ENCODE measurements around the gene PTBP1.

The PTBP1 gene

DNA sequence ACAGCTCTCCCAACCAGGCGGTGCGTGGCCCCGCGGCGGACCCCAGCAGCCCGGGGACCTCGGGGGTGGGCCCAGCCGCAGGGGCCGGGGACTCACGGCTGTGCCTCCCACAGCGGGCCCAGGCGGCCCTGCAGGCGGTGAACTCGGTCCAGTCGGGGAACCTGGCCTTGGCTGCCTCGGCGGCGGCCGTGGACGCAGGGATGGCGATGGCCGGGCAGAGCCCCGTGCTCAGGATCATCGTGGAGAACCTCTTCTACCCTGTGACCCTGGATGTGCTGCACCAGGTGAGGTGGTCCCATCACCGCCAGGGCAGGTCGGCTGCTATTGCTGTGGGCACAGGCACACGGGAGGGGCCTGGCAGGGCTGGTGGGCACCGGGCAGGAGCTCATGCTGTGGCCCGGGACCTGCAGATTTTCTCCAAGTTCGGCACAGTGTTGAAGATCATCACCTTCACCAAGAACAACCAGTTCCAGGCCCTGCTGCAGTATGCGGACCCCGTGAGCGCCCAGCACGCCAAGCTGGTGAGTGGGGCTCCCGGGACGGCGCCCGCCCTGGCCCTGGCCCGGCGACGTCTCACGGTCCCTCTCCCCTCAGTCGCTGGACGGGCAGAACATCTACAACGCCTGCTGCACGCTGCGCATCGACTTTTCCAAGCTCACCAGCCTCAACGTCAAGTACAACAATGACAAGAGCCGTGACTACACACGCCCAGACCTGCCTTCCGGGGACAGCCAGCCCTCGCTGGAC lies 7.3 kb downstream of the PTBP1 start:
- Histone ChIP-seq H2BK120ac (ENCODE audit: low read depth, low read length) (no peak overlapping the region), H2AK5ac (ENCODE audit: low read length) (no peak overlapping the region), H4K8ac (ENCODE audit: low read depth, low read length) (no peak overlapping the region), H3K4me1 (ENCODE audit: control insufficient read depth, low read depth, low read length) (peaks cover 3% of the 10 kb centered on the region), H2BK15ac (replicated peaks; ENCODE audit: low read depth) (no peak overlapping the region), H3K27me3 (ENCODE audit: insufficient read depth, low read length, poor library complexity) (no peaks in the 10 kb centered on the region), H3K79me2 (ENCODE audit: control insufficient read depth, insufficient read depth, low read length) (peaks cover 81% of the 10 kb centered on the region), H3K79me1 (ENCODE audit: low read length) (peaks cover 15% of the 10 kb centered on the region), H3K23ac (ENCODE audit: low read length) (no peak overlapping the region), H2BK5ac (ENCODE audit: low read length) (no peak overlapping the region), H4K5ac (ENCODE audit: low read length) (no peak overlapping the region), H3K36me3 (ENCODE audit: control insufficient read depth, insufficient read depth, low read length) (peaks cover 43% of the 10 kb centered on the region), H3K56ac (ENCODE audit: low read length) (no peak overlapping the region), H3K4me3 (ENCODE audit: low read length) (no peak overlapping the region), H3K27ac (ENCODE audit: low read depth, low read length) (no peak overlapping the region), H3K18ac (ENCODE audit: low read length) (no peak overlapping the region), H3K4me2 (ENCODE audit: low read length) (no peak overlapping the region), H3K9ac (ENCODE audit: low read length) (no peak overlapping the region), H3K4ac (ENCODE audit: low read depth, low read length) (no peak overlapping the region)
- no peak for DNase-seq
- WGBS (ENCODE audit: extremely low coverage, insufficient coverage, low lambda C conversion rate), result no CpG with 5 or more reads among the region's 53 CpGs

GRCh38 chr19:805166-805551 lies 7.9 kb downstream of the PTBP1 start:
- Histone ChIP-seq H3K4ac (ENCODE audit: low read depth, low read length) (no peak overlapping the region), H2BK120ac (ENCODE audit: low read depth, low read length) (no peak overlapping the region), H3K27me3 (ENCODE audit: insufficient read depth, low read length, poor library complexity) (no peaks in the 10 kb centered on the region), H4K8ac (ENCODE audit: low read depth, low read length) (no peak overlapping the region), H2AK5ac (ENCODE audit: low read length) (no peak overlapping the region), H2BK5ac (ENCODE audit: low read length) (no peak overlapping the region), H3K4me3 (ENCODE audit: low read length) (no peak overlapping the region), H3K27ac (ENCODE audit: low read depth, low read length) (no peak overlapping the region), H3K4me1 (ENCODE audit: control insufficient read depth, low read depth, low read length) (peaks cover 2% of the 10 kb centered on the region), H3K9ac (ENCODE audit: low read length) (no peak overlapping the region), H3K18ac (ENCODE audit: low read length) (no peak overlapping the region), H3K56ac (ENCODE audit: low read length) (no peak overlapping the region), H4K5ac (ENCODE audit: low read length) (no peak overlapping the region), H3K4me2 (ENCODE audit: low read length) (no peak overlapping the region), H3K23ac (ENCODE audit: low read length) (no peak overlapping the region), H3K36me3 (ENCODE audit: control insufficient read depth, insufficient read depth, low read length) (peaks cover 44% of the 10 kb centered on the region), H3K79me1 (ENCODE audit: low read length) (peaks cover 15% of the 10 kb centered on the region), H2BK15ac (replicated peaks; ENCODE audit: low read depth) (no peak overlapping the region), H3K79me2 (ENCODE audit: control insufficient read depth, insufficient read depth, low read length) (peaks cover 76% of the 10 kb centered on the region)
- DNase-seq, result no peak
- WGBS (ENCODE audit: extremely low coverage, insufficient coverage, low lambda C conversion rate), result no CpG with 5 or more reads among the region's 33 CpGs

GRCh38 chr19:805600-806550 lies 8.6 kb downstream of the PTBP1 start:
- Histone ChIP-seq H3K36me3 (ENCODE audit: control insufficient read depth, insufficient read depth, low read length) (peaks cover 47% of the 10 kb centered on the region), H4K8ac (ENCODE audit: low read depth, low read length) (no peak overlapping the region), H3K4ac (ENCODE audit: low read depth, low read length) (no peak overlapping the region), H2BK15ac (replicated peaks; ENCODE audit: low read depth) (no peak overlapping the region), H2AK5ac (ENCODE audit: low read length) (no peak overlapping the region), H3K79me1 (ENCODE audit: low read length) (peaks cover 15% of the 10 kb centered on the region), H3K56ac (ENCODE audit: low read length) (no peak overlapping the region), H3K4me1 (ENCODE audit: control insufficient read depth, low read depth, low read length) (no peaks in the 10 kb centered on the region), H3K27me3 (ENCODE audit: insufficient read depth, low read length, poor library complexity) (no peaks in the 10 kb centered on the region), H3K23ac (ENCODE audit: low read length) (no peak overlapping the region), H3K18ac (ENCODE audit: low read length) (no peak overlapping the region), H2BK5ac (ENCODE audit: low read length) (no peak overlapping the region), H3K4me2 (ENCODE audit: low read length) (no peak overlapping the region), H3K9ac (ENCODE audit: low read length) (no peak overlapping the region), H4K5ac (ENCODE audit: low read length) (no peak overlapping the region), H3K4me3 (ENCODE audit: low read length) (no peak overlapping the region), H3K27ac (ENCODE audit: low read depth, low read length) (no peak overlapping the region), H3K79me2 (ENCODE audit: control insufficient read depth, insufficient read depth, low read length) (peaks cover 69% of the 10 kb centered on the region), H2BK120ac (ENCODE audit: low read depth, low read length) (no peak overlapping the region)
- DNase-seq, result no peak
- WGBS (ENCODE audit: extremely low coverage, insufficient coverage, low lambda C conversion rate), result no CpG with 5 or more reads among the region's 93 CpGs

- Histone ChIP-seq H3K4me3 (ENCODE audit: low read length) (no peak overlapping the region), H3K36me3 (ENCODE audit: control insufficient read depth, insufficient read depth, low read length) (peaks cover 47% of the 10 kb centered on the region)
- WGBS (ENCODE audit: extremely low coverage, insufficient coverage, low lambda C conversion rate), result no CpG with 5 or more reads among the region's 34 CpGs
These were observed 9.7 kb downstream of the PTBP1 start for GRCh38 chr19:806815-807421.

DNA sequence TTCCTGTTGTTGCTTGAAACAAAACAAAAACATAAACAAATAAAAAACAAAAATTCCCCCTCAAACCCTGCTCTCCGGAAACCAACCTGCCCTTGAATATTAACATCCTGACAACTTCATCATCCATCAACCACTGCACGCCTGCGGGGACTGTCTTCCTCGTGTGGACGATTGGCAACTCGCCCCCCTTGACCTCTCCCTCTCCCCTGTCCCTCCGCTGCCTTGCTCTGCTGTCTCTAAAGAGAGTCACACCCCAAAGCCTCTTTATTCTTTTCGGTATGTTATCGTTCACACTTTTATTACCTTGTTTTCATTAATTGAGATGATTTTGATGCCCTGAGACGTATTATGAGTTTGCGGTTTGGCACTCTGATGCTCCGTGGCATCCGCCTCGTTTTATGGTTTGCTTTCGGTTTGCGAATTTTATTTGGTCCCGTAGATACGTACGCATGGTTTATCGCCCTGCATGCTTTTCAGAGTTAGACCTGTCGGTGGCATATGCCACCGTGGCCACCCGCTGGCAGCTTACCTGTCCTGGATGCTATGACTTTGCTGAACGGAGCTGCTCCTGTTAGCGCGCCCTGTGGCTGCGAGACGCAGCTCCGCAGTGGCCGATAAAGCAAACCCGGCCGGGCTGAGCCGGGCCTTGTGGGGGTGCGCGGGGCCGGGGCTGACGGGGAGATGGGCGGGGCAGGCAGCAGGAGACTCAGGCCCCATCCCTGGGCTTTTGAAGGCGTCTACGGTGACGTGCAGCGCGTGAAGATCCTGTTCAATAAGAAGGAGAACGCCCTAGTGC lies 10.6 kb downstream of the PTBP1 start:
- no peak overlapping the region for H3K23ac ChIP-seq (ENCODE audit: low read length)
- WGBS (ENCODE audit: extremely low coverage, insufficient coverage, low lambda C conversion rate), result 100% methylated on average over 1 of the region's 44 CpGs
- DNase-seq, result no peak
- H3K27ac ChIP-seq (ENCODE audit: low read depth, low read length), result no peak overlapping the region
- H2BK120ac ChIP-seq (ENCODE audit: low read depth, low read length), result no peak overlapping the region
- no peak overlapping the region for H3K4me3 ChIP-seq (ENCODE audit: low read length)
- no peak overlapping the region for H3K18ac ChIP-seq (ENCODE audit: low read length)
- H4K8ac ChIP-seq (ENCODE audit: low read depth, low read length), result no peak overlapping the region
- H3K79me2 ChIP-seq (ENCODE audit: control insufficient read depth, insufficient read depth, low read length), result peaks cover 49% of the 10 kb centered on the region
- H3K9ac ChIP-seq (ENCODE audit: low read length), result no peak overlapping the region
- H2BK15ac ChIP-seq (replicated peaks; ENCODE audit: low read depth), result no peak overlapping the region
- no peak overlapping the region for H3K56ac ChIP-seq (ENCODE audit: low read length)
- H4K5ac ChIP-seq (ENCODE audit: low read length), result no peak overlapping the region
- H3K4me1 ChIP-seq (ENCODE audit: control insufficient read depth, low read depth, low read length), result no peaks in the 10 kb centered on the region
- H2AK5ac ChIP-seq (ENCODE audit: low read length), result no peak overlapping the region
- H3K36me3 ChIP-seq (ENCODE audit: control insufficient read depth, insufficient read depth, low read length), result peaks cover 47% of the 10 kb centered on the region
- H2BK5ac ChIP-seq (ENCODE audit: low read length), result no peak overlapping the region
- no peak overlapping the region for H3K4ac ChIP-seq (ENCODE audit: low read depth, low read length)
- H3K79me1 ChIP-seq (ENCODE audit: low read length), result peaks cover 15% of the 10 kb centered on the region
- H3K4me2 ChIP-seq (ENCODE audit: low read length), result no peak overlapping the region
- H3K27me3 ChIP-seq (ENCODE audit: insufficient read depth, low read length, poor library complexity), result no peaks in the 10 kb centered on the region

More at GRCh38 chr19:806815-807421, 9.7 kb downstream of the PTBP1 start:
- Histone ChIP-seq H3K79me1 (ENCODE audit: low read length) (peaks cover 15% of the 10 kb centered on the region), H2BK15ac (replicated peaks; ENCODE audit: low read depth) (no peak overlapping the region), H2BK120ac (ENCODE audit: low read depth, low read length) (no peak overlapping the region), H3K18ac (ENCODE audit: low read length) (no peak overlapping the region), H3K56ac (ENCODE audit: low read length) (no peak overlapping the region), H3K4me1 (ENCODE audit: control insufficient read depth, low read depth, low read length) (no peaks in the 10 kb centered on the region), H3K27me3 (ENCODE audit: insufficient read depth, low read length, poor library complexity) (no peaks in the 10 kb centered on the region), H3K9ac (ENCODE audit: low read length) (no peak overlapping the region), H3K79me2 (ENCODE audit: control insufficient read depth, insufficient read depth, low read length) (peaks cover 58% of the 10 kb centered on the region), H3K23ac (ENCODE audit: low read length) (no peak overlapping the region), H4K5ac (ENCODE audit: low read length) (no peak overlapping the region), H3K4me2 (ENCODE audit: low read length) (no peak overlapping the region), H2AK5ac (ENCODE audit: low read length) (no peak overlapping the region), H3K27ac (ENCODE audit: low read depth, low read length) (no peak overlapping the region), H2BK5ac (ENCODE audit: low read length) (no peak overlapping the region), H3K4ac (ENCODE audit: low read depth, low read length) (no peak overlapping the region), H4K8ac (ENCODE audit: low read depth, low read length) (no peak overlapping the region)
- no peak for DNase-seq
